ENCODE measurements around the gene SCARB1.

SCARB1 gene

GRCh38 chr12:124756166-124756565 is 107.5 kb downstream of the SCARB1 start:
- ATAC-seq: no peak

GRCh38 chr12:124755801-124756148 is 107.9 kb downstream of the SCARB1 start:
- no peak for TF ChIP-seq TCF4 (CRISPR knock-in tag; IDR thresholded peaks at IDR 0.05; ENCODE audit: borderline replicate concordance)
- TF ChIP-seq ARNTL (CRISPR knock-in tag; IDR thresholded peaks at IDR 0.05; ENCODE audit: borderline replicate concordance, low read depth): no peak
- TF ChIP-seq POU6F1 (CRISPR knock-in tag; IDR thresholded peaks at IDR 0.05; ENCODE audit: borderline replicate concordance, low read depth): no peak
- ATAC-seq: no peak

More at GRCh38 chr12:124756166-124756565, 107.5 kb downstream of the SCARB1 start:
- TF ChIP-seq ZFP30 (CRISPR knock-in tag; IDR thresholded peaks at IDR 0.05) (no peak), POU6F1 (CRISPR knock-in tag; IDR thresholded peaks at IDR 0.05; ENCODE audit: borderline replicate concordance, low read depth) (no peak), TCF4 (CRISPR knock-in tag; IDR thresholded peaks at IDR 0.05; ENCODE audit: borderline replicate concordance) (no peak), PPARA (CRISPR knock-in tag; IDR thresholded peaks at IDR 0.05; ENCODE audit: borderline replicate concordance) (no peak), ZC3H10 (CRISPR knock-in tag; IDR thresholded peaks at IDR 0.05) (no peak), TOX (CRISPR knock-in tag; IDR thresholded peaks at IDR 0.05; ENCODE audit: borderline replicate concordance) (no peak), GLIS3 (CRISPR knock-in tag; IDR thresholded peaks at IDR 0.05) (no peak), ZFP3 (CRISPR knock-in tag; IDR thresholded peaks at IDR 0.05) (no peak), CREB5 (CRISPR knock-in tag; IDR thresholded peaks at IDR 0.05; ENCODE audit: low read depth) (no peak), TSHZ2 (CRISPR knock-in tag; IDR thresholded peaks at IDR 0.05) (no peak), RARB (CRISPR knock-in tag; IDR thresholded peaks at IDR 0.05) (no peak), CSDC2 (CRISPR knock-in tag; IDR thresholded peaks at IDR 0.05) (no peak), ZNF70 (CRISPR knock-in tag; IDR thresholded peaks at IDR 0.05) (no peak), BACH2 (CRISPR knock-in tag; IDR thresholded peaks at IDR 0.05; ENCODE audit: borderline replicate concordance) (no peak), ARNTL (CRISPR knock-in tag; IDR thresholded peaks at IDR 0.05; ENCODE audit: borderline replicate concordance, low read depth) (no peak), CSRNP3 (CRISPR knock-in tag; IDR thresholded peaks at IDR 0.05) (no peak), ZNF8 (CRISPR knock-in tag; IDR thresholded peaks at IDR 0.05) (no peak), ZNF565 (CRISPR knock-in tag; conservative IDR thresholded peaks at IDR 0.05; ENCODE audit: low read depth) (no peak)

GRCh38 chr12:124754949-124755800 is 108.5 kb downstream of the SCARB1 start:
- no peak for ATAC-seq
- TF ChIP-seq CSDC2 (CRISPR knock-in tag; IDR thresholded peaks at IDR 0.05): no peak
- no peak for TF ChIP-seq ESRRG (CRISPR knock-in tag; IDR thresholded peaks at IDR 0.05)
- TF ChIP-seq TSHZ2 (CRISPR knock-in tag; IDR thresholded peaks at IDR 0.05): no peak
- no peak for TF ChIP-seq ISL1 (CRISPR knock-in tag; IDR thresholded peaks at IDR 0.05)
- TF ChIP-seq ARNTL (CRISPR knock-in tag; IDR thresholded peaks at IDR 0.05; ENCODE audit: borderline replicate concordance, low read depth): no peak
- no peak for TF ChIP-seq BACH2 (CRISPR knock-in tag; IDR thresholded peaks at IDR 0.05; ENCODE audit: borderline replicate concordance)
- TF ChIP-seq POU6F1 (CRISPR knock-in tag; IDR thresholded peaks at IDR 0.05; ENCODE audit: borderline replicate concordance, low read depth): no peak
- TF ChIP-seq TOX (CRISPR knock-in tag; IDR thresholded peaks at IDR 0.05; ENCODE audit: borderline replicate concordance): no peak
- no peak for TF ChIP-seq ZNF70 (CRISPR knock-in tag; IDR thresholded peaks at IDR 0.05)
- TF ChIP-seq CREB5 (CRISPR knock-in tag; IDR thresholded peaks at IDR 0.05; ENCODE audit: low read depth): no peak
- TF ChIP-seq PPARA (CRISPR knock-in tag; IDR thresholded peaks at IDR 0.05; ENCODE audit: borderline replicate concordance): no peak
- no peak for TF ChIP-seq ZFP3 (CRISPR knock-in tag; IDR thresholded peaks at IDR 0.05)
